ENCODE data around the gene ARL8A. TPM values are rescaled to one million over a fixed set of nuclear protein-coding genes. Genes with fewer than 3 reads are reported as not detected.
A peak's percentile ranks its signal among the peaks of the same experiment; 100 is the strongest.
"Not testable (repeated sequence)": the region's sequence is repeated elsewhere in the genome, so short reads cannot be mapped to it uniquely, and the experiment has no call there.

Gene ARL8A
- polyA plus RNA-seq, 4 donors, result 17.4 to 23.5 (median 22.6) TPM

- peak; percentile 34 to 47 for DNase-seq
- no peak for FAIRE-seq
Observed at GRCh38 chr1:202143011-202143767, 1.3 kb downstream of the ARL8A start.

GRCh38 chr1:202141468-202141867, 3.1 kb downstream of the ARL8A start:
- not testable (repeated sequence) for H3K27ac ChIP-seq (ENCODE audit: low read depth in 1 of 3, low read length in 2 of 3); H3K4me3 ChIP-seq (ENCODE audit: low read depth in 1 of 3, low read length in 3 of 3); DNase-seq; FAIRE-seq; H3K27me3 ChIP-seq (ENCODE audit: control insufficient read depth in 3 of 3, insufficient read depth in 3 of 3, low read length in 3 of 3); H3K9me3 ChIP-seq (ENCODE audit: control insufficient read depth in 2 of 2, insufficient read depth in 1 of 2, low read depth in 1 of 2, low read length in 1 of 2)
- 89 to 95% (median 93%) methylated on average over 3 of the region's 3 CpGs for WGBS, 3 donors
- peaks cover 2 to 17% (median 7%) of the 10 kb centered on the region in 3 donors for H3K4me1 ChIP-seq (ENCODE audit: control insufficient read depth in 3 of 3, insufficient read depth in 2 of 3, low read depth in 1 of 3, low read length in 2 of 3)
- H3K36me3 ChIP-seq (ENCODE audit: control insufficient read depth in 3 of 3, insufficient read depth in 2 of 3, low read depth in 1 of 3, low read length in 3 of 3), result peaks cover 0 to 27% (median 4%) of the 10 kb centered on the region in 3 donors

More at GRCh38 chr1:202143011-202143767, 1.3 kb downstream of the ARL8A start:
- Histone ChIP-seq H3K4me3 (ENCODE audit: low read depth in 1 of 3, low read length in 3 of 3) (peak overlapping the region; percentile 75 to 97 (median 97)), H3K36me3 (ENCODE audit: control insufficient read depth in 3 of 3, insufficient read depth in 2 of 3, low read depth in 1 of 3, low read length in 3 of 3) (peaks cover 0 to 13% (median under 1%) of the 10 kb centered on the region in 3 donors), H3K4me1 (ENCODE audit: control insufficient read depth in 3 of 3, insufficient read depth in 2 of 3, low read depth in 1 of 3, low read length in 2 of 3) (peaks cover 2 to 17% (median 7%) of the 10 kb centered on the region in 3 donors), H3K27me3 (ENCODE audit: control insufficient read depth in 3 of 3, insufficient read depth in 3 of 3, low read length in 3 of 3) (no peaks in the 10 kb centered on the region), H3K27ac (ENCODE audit: low read depth in 1 of 3, low read length in 2 of 3) (peak overlapping the region; percentile 41 to 91 (median 72)), H3K9me3 (ENCODE audit: control insufficient read depth in 2 of 2, insufficient read depth in 1 of 2, low read depth in 1 of 2, low read length in 1 of 2) (no peaks in the 10 kb centered on the region)
- 11 to 13% (median 12%) methylated on average over 17 of the region's 17 CpGs for WGBS, 3 donors

- DNase-seq (no peak), FAIRE-seq (no peak)
- peaks cover 2 to 17% (median 7%) of the 10 kb centered on the region in 3 donors for H3K4me1 ChIP-seq (ENCODE audit: control insufficient read depth in 3 of 3, insufficient read depth in 2 of 3, low read depth in 1 of 3, low read length in 2 of 3)
- no peak overlapping the region for H3K4me3 ChIP-seq (ENCODE audit: low read depth in 1 of 3, low read length in 3 of 3)
- no peaks in the 10 kb centered on the region for H3K9me3 ChIP-seq (ENCODE audit: control insufficient read depth in 2 of 2, insufficient read depth in 1 of 2, low read depth in 1 of 2, low read length in 1 of 2)
- H3K27me3 ChIP-seq (ENCODE audit: control insufficient read depth in 3 of 3, insufficient read depth in 3 of 3, low read length in 3 of 3), result no peaks in the 10 kb centered on the region
- H3K36me3 ChIP-seq (ENCODE audit: control insufficient read depth in 3 of 3, insufficient read depth in 2 of 3, low read depth in 1 of 3, low read length in 3 of 3), result peaks cover 0 to 31% (median 6%) of the 10 kb centered on the region in 3 donors
- 84 to 91% (median 85%) methylated on average over 4 of the region's 4 CpGs for WGBS, 3 donors
- no peak overlapping the region for H3K27ac ChIP-seq (ENCODE audit: low read depth in 1 of 3, low read length in 2 of 3)
Observed at GRCh38 chr1:202140833-202141232, 3.7 kb downstream of the ARL8A start.

DNA sequence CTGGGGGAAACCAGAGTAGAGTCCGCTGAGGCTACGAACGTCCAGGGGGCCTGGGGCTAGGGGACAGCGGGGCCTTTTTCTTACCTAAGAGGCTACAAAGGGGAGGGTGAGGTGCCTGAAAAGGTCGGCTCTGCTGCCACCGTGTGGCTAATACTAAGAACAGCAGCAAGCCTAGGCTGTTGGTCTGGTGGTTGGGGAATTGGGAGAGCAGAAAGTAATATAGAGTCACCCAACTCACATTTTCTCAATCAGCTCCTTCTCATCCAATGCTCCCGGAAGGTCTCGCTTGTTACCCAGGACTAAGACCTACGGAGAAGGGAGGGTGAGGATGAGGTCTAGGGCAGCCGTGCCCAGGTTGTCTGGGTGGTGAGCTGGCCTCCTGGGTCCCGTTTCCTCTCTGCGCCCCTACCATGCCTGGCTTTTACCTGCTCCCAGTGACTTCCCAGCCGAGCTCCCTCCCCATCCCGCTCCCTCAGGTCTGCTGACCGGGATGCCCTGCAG, 9.3 kb downstream of the ARL8A start:
- Histone ChIP-seq H3K4me3 (ENCODE audit: low read depth in 1 of 3, low read length in 3 of 3) (no peak overlapping the region), H3K9me3 (ENCODE audit: control insufficient read depth in 2 of 2, insufficient read depth in 1 of 2, low read depth in 1 of 2, low read length in 1 of 2) (no peaks in the 10 kb centered on the region), H3K36me3 (ENCODE audit: control insufficient read depth in 3 of 3, insufficient read depth in 2 of 3, low read depth in 1 of 3, low read length in 3 of 3) (peaks cover 7 to 62% (median 15%) of the 10 kb centered on the region in 3 donors), H3K27me3 (ENCODE audit: control insufficient read depth in 3 of 3, insufficient read depth in 3 of 3, low read length in 3 of 3) (no peaks in the 10 kb centered on the region), H3K27ac (ENCODE audit: low read depth in 1 of 3, low read length in 2 of 3) (no peak overlapping the region), H3K4me1 (ENCODE audit: control insufficient read depth in 3 of 3, insufficient read depth in 2 of 3, low read depth in 1 of 3, low read length in 2 of 3) (peaks cover 0 to 2% (median 0%) of the 10 kb centered on the region in 3 donors)
- 24 to 40% (median 32%) methylated on average over 13 to 15 of the region's 15 CpGs for WGBS, 3 donors
- FAIRE-seq, result no peak
- peak; percentile 70 to 75 for DNase-seq

- no peaks in the 10 kb centered on the region for H3K9me3 ChIP-seq (ENCODE audit: control insufficient read depth in 2 of 2, insufficient read depth in 1 of 2, low read depth in 1 of 2, low read length in 1 of 2)
- no peak overlapping the region for H3K4me3 ChIP-seq (ENCODE audit: low read depth in 1 of 3, low read length in 3 of 3)
- H3K27ac ChIP-seq (ENCODE audit: low read depth in 1 of 3, low read length in 2 of 3), result no peak overlapping the region
- 81 to 90% (median 82%) methylated on average over 13 of the region's 13 CpGs for WGBS, 3 donors
- peaks cover 7 to 62% (median 15%) of the 10 kb centered on the region in 3 donors for H3K36me3 ChIP-seq (ENCODE audit: control insufficient read depth in 3 of 3, insufficient read depth in 2 of 3, low read depth in 1 of 3, low read length in 3 of 3)
- peaks cover 0 to 2% (median 0%) of the 10 kb centered on the region in 3 donors for H3K4me1 ChIP-seq (ENCODE audit: control insufficient read depth in 3 of 3, insufficient read depth in 2 of 3, low read depth in 1 of 3, low read length in 2 of 3)
- DNase-seq (no peak), FAIRE-seq (no peak)
- no peaks in the 10 kb centered on the region for H3K27me3 ChIP-seq (ENCODE audit: control insufficient read depth in 3 of 3, insufficient read depth in 3 of 3, low read length in 3 of 3)
Observed at GRCh38 chr1:202134645-202135172, 9.8 kb downstream of the ARL8A start.

DNA sequence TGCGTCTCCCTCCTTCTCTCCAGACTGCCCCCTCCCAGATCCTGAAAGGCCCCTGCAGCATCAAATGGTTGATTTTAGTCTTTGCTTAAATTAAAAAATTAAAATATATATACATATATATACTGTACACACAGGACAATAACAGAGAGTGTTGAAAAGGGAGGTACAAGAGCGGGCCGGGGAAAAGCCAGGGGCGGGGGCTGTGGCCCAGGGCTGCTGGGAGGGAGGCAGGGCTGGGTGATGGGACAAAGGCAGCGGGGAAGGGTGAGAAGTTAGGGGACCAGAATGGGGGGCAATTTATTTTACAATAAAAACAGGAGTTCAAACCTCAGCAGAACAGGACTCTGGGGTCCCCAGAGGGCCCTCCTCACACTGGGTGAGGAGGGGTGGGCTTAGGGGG, 10.5 kb downstream of the ARL8A start:
- no peak overlapping the region for H3K4me3 ChIP-seq (ENCODE audit: low read depth in 1 of 3, low read length in 3 of 3)
- H3K27me3 ChIP-seq (ENCODE audit: control insufficient read depth in 3 of 3, insufficient read depth in 3 of 3, low read length in 3 of 3), result no peaks in the 10 kb centered on the region
- 96 to 100% (median 99%) methylated on average over 5 of the region's 5 CpGs for WGBS, 3 donors
- DNase-seq, result no peak
- H3K27ac ChIP-seq (ENCODE audit: low read depth in 1 of 3, low read length in 2 of 3), result no peak overlapping the region
- no peak for FAIRE-seq
- H3K36me3 ChIP-seq (ENCODE audit: control insufficient read depth in 3 of 3, insufficient read depth in 2 of 3, low read depth in 1 of 3, low read length in 3 of 3), result peaks cover 7 to 64% (median 15%) of the 10 kb centered on the region in 3 donors
- H3K9me3 ChIP-seq (ENCODE audit: control insufficient read depth in 2 of 2, insufficient read depth in 1 of 2, low read depth in 1 of 2, low read length in 1 of 2), result no peaks in the 10 kb centered on the region
- peaks cover 0 to 2% (median 0%) of the 10 kb centered on the region in 3 donors for H3K4me1 ChIP-seq (ENCODE audit: control insufficient read depth in 3 of 3, insufficient read depth in 2 of 3, low read depth in 1 of 3, low read length in 2 of 3)

- Histone ChIP-seq H3K27me3 (ENCODE audit: control insufficient read depth in 3 of 3, insufficient read depth in 3 of 3, low read length in 3 of 3) (no peaks in the 10 kb centered on the region), H3K4me3 (ENCODE audit: low read depth in 1 of 3, low read length in 3 of 3) (no peak overlapping the region), H3K4me1 (ENCODE audit: control insufficient read depth in 3 of 3, insufficient read depth in 2 of 3, low read depth in 1 of 3, low read length in 2 of 3) (peaks cover 0 to 2% (median 0%) of the 10 kb centered on the region in 3 donors), H3K36me3 (ENCODE audit: control insufficient read depth in 3 of 3, insufficient read depth in 2 of 3, low read depth in 1 of 3, low read length in 3 of 3) (peaks cover 7 to 64% (median 15%) of the 10 kb centered on the region in 3 donors), H3K27ac (ENCODE audit: low read depth in 1 of 3, low read length in 2 of 3) (no peak overlapping the region), H3K9me3 (ENCODE audit: control insufficient read depth in 2 of 2, insufficient read depth in 1 of 2, low read depth in 1 of 2, low read length in 1 of 2) (no peaks in the 10 kb centered on the region)
- no peak for FAIRE-seq
- 75 to 82% (median 80%) methylated on average over 8 of the region's 8 CpGs for WGBS, 3 donors
- no peak for DNase-seq
Observed at GRCh38 chr1:202133496-202133895, 11.0 kb downstream of the ARL8A start.

GRCh38 chr1:202133001-202133400, 11.5 kb downstream of the ARL8A start:
- Histone ChIP-seq H3K27me3 (ENCODE audit: control insufficient read depth in 3 of 3, insufficient read depth in 3 of 3, low read length in 3 of 3) (no peaks in the 10 kb centered on the region), H3K4me3 (ENCODE audit: low read depth in 1 of 3, low read length in 3 of 3) (no peak overlapping the region), H3K9me3 (ENCODE audit: control insufficient read depth in 2 of 2, insufficient read depth in 1 of 2, low read depth in 1 of 2, low read length in 1 of 2) (no peaks in the 10 kb centered on the region), H3K27ac (ENCODE audit: low read depth in 1 of 3, low read length in 2 of 3) (peak overlapping the region in 1 of 3 donors; percentile 83), H3K4me1 (ENCODE audit: control insufficient read depth in 3 of 3, insufficient read depth in 2 of 3, low read depth in 1 of 3, low read length in 2 of 3) (peaks cover 0 to 2% (median 0%) of the 10 kb centered on the region in 3 donors), H3K36me3 (ENCODE audit: control insufficient read depth in 3 of 3, insufficient read depth in 2 of 3, low read depth in 1 of 3, low read length in 3 of 3) (peaks cover 7 to 59% (median 13%) of the 10 kb centered on the region in 3 donors)
- 87 to 94% (median 91%) methylated on average over 14 of the region's 14 CpGs for WGBS, 3 donors
- FAIRE-seq (no peak), DNase-seq (no peak)

Data from small intestine (tissue), 7 donors.